GM10266 (cell line): ENCODE data around the gene ZPBP.

Source experiments
- DNase-seq: peaks from one replicate; pipeline ENCODE4 v3.0.0; 2012; ENCODE audit errors: extremely low spot score
- TF ChIP-seq, protein P1 (sequence below): IDR thresholded peaks from 2 replicates; pipeline ENCODE4 v1.5.1; 2012; ENCODE audit warnings: mild to moderate bottlenecking, low read depth; ENCODE audit not compliant: control insufficient read depth, insufficient read depth; ENCODE audit errors: missing control alignments

The ZPBP gene

DNA sequence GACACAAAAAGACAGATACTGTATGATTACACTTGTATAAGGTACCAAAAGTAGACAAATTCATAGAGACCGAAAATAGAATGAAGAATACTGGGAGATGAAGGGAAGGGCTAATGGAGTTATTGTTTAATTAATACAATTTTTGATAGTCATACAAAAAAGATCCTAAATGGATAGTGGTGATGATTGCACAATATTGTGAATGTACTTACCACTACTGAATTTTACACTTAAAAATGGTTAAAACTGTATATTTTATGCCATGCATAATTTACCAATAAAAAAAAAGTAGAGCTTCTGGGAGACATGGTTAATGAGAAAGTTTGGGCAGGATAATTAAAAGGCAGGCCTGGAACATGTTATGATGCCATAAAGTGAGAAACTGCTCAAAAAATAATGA, 119.0 kb downstream of the ZPBP start:
- TF ChIP-seq, protein P1, sequence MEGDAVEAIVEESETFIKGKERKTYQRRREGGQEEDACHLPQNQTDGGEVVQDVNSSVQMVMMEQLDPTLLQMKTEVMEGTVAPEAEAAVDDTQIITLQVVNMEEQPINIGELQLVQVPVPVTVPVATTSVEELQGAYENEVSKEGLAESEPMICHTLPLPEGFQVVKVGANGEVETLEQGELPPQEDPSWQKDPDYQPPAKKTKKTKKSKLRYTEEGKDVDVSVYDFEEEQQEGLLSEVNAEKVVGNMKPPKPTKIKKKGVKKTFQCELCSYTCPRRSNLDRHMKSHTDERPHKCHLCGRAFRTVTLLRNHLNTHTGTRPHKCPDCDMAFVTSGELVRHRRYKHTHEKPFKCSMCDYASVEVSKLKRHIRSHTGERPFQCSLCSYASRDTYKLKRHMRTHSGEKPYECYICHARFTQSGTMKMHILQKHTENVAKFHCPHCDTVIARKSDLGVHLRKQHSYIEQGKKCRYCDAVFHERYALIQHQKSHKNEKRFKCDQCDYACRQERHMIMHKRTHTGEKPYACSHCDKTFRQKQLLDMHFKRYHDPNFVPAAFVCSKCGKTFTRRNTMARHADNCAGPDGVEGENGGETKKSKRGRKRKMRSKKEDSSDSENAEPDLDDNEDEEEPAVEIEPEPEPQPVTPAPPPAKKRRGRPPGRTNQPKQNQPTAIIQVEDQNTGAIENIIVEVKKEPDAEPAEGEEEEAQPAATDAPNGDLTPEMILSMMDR, result no peak

DNA sequence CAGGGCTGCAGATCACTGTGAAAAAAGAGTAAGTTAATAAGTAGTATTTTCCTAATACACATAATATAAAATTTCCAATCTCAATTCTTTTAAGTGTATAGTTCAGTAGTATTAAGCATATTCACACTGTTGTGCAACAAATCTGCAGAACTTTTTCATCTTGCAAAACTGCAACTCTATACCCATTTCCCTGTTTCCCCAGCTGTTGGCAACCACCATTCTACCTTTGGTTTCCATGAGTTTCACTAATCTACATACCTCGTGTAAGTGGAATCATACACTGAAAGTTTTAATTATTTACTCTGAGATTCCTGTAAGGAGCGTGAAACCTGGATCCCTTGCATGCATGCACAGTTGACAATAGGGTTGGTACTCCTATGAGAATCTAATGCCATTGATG, 155.4 kb downstream of the ZPBP start:
- TF ChIP-seq, protein P1, result no peak
- DNase-seq, result no peak

More for the DNA sequence above, 119.0 kb downstream of the ZPBP start:
- DNase-seq, result no peak

DNA sequence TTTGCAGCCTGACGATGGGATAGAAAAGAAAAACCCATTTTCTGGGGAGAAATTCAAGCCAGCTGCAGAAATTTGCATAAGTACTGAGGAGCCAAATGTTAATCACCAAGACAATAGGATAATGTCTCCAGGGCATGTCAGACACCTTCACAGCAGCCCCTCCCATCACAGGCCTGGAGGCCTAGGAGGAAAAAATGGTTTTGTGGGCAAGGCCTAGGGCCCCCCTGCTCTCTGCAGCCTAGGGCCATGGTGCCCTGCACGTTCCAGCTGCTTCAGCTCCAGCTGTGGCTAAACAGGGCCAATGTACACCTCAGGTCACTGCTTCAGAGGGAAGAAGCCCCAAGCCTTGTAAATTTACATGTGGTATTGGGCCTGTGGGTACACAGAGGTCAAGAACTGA, 161.4 kb downstream of the ZPBP start:
- TF ChIP-seq, protein P1, result no peak
- DNase-seq, result no peak

DNA sequence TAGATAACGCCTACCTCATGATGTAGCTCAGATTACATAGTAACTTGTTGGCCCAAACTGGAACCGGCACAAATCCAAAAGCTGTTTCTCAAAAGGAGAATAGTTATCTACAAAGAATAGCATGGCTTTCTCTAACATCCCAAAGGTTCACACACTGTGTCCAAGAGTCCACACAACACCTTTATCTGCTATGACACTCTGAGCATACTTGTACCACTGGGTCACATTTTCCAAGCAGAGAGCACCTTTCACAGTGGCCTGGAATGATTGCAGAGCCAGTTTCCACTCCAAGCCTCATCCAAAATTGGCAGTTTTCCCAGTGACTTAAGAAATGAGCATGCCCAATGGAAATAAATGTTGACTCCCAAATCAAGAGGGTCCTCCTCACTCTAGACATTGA, 164.3 kb downstream of the ZPBP start:
- DNase-seq, result no peak
- TF ChIP-seq, protein P1, result no peak

DNA sequence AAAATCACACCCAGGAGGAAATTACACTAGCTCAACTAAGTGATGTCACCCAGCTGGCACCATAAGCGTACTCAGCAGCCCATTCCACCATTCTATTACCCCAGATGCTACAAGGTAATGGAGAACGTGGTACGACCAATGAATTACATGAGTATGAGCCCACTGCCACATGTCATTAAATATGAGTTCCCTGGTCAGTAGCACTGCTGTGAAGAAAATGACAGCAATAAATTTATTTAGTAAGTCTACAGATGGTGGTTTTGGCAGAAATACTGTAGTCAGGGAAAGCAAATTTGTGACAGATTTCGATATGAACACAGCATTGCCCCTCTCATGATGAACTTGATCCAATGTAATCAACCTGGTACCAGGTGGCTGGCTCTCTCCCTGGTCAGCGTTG, 165.4 kb downstream of the ZPBP start:
- no peak for DNase-seq
- TF ChIP-seq, protein P1, result no peak

DNA sequence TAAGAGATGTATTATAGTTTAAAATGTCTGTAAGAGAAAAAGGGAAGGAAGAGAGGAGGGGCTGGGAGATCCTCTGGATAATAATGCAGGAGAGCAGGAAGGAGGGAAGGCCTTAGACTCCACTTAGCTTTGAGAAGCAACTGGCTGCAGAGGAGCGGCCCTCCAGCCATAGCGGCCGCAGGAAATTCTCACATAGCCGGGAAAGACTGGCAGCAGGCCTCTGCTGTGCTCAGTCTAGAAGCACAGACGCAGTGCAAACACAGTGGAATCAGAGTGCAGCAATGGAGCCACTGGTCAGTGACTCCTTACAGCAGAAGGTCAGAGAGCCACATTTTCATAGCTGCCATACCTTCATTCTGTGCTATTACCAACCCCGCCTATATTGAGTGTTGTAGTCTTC, 166.3 kb downstream of the ZPBP start:
- no peak for DNase-seq
- TF ChIP-seq, protein P1, result no peak

DNA sequence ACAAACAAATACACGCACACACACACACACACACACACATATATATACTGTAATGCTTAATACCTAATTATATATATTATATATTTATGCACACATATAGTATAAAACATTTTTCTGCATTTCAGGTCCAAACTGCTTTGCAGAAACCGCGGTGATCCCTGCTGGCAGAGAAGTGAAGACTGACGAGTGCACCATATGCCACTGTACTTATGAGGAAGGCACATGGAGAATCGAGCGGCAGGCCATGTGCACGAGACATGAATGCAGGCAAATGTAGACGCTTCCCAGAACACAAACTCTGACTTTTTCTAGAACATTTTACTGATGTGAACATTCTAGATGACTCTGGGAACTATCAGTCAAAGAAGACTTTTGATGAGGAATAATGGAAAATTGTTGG, 181.1 kb downstream of the ZPBP start:
- TF ChIP-seq, protein P1, result no peak
- no peak for DNase-seq
